Measurements from ENCODE around the gene PSPH.

GRCh38 chr7:56009695-56010094 is 41.5 kb downstream of the PSPH start:
- TF ChIP-seq CTCF (conservative IDR thresholded peaks at IDR 0.05): no peak
- TF ChIP-seq ZFX (IDR thresholded peaks at IDR 0.05): no peak
